GM18520 (cell line): ENCODE data around the gene MGRN1.

Experiments
- ATAC-seq: cut with Tn5 transposase; IDR thresholded peaks from one replicate; pipeline ENCODE4 v1.9.1; 2021; ENCODE audit not compliant: unreplicated experiment

MGRN1 gene

DNA sequence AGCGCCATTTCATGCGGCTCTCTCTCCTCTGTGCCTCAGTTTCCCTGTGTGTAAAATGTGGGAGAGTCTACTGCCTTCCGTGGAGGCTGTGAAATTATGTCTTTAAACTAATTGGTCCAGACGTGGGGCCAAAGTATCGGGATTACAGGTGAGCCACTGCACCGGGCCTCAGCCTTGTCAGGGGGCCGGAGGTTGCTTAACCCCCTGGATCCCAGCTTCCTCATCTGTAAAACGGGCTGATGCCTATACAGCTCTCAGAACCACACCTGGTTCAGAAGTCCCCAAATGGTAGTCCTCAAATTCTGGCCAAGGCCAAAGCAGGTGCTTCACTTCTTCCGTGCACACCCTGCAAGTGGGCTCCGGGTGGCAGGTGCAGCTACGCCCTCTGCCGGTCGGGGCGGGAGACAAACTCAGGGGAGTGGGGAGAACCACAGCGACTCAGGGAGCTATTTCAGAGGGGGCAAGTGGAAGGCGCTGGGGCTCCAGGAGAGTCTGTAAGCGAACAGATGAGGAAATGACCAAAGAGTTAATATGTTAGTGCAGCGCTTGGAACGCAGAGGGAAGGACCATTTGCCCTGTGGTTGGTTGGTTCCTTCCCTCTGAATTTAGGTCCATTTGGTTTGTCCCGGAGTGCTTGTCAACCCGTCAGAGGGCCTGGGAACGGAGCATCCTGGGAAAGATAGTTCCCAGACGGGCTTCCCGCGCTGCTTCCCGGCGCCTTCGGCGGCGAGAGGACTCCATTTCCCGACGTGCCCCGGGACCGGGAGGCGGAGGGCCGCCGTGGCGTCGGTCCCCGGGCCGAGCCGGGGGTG lies at the start of gene MGRN1:
MGRN1 (plus strand) TSS at position 812 of the 812 bp plus-strand sequence. CDS start 135 bp downstream, outside the sequence.
- ATAC-seq: peak; percentile 52

DNA sequence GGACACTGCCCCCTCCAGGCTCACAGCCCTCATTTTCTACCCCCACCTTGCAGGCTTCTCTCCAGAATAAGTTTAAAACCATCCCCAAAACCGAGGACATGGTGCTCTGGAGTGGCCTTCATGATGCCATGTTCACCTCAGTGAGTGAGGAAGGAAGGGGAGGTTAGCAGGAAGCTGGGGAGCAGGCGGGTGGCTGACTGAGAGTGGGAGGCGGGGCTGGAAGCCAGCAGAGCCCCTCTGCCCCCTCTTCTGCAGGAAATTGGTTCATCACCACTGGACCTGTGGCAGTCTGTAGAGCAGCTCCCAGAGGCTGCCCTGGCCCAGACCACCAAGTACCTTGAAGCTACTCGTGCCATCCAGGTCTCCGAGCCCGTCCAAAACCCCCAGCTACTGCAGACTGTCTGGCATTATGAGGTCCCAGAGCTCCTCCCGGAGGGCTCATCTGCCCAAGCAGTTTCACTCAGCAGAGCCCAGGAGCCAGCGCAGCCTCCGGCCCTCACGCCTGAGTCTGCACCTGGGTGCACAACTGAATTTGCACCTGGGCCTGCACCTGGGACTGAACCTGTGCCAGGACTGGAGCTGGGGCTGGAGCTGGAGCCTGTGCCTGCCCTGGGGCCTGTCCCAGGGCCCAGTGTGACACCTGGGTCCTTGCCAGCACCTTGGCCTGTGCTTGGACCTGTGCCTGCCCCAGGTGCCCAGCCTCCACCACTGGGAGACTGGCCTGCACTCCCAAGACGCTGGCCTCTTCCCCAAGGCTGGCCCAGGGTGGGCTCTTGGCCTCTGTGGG lies 49.5 kb upstream of the MGRN1 start:
- ATAC-seq: no peak

DNA sequence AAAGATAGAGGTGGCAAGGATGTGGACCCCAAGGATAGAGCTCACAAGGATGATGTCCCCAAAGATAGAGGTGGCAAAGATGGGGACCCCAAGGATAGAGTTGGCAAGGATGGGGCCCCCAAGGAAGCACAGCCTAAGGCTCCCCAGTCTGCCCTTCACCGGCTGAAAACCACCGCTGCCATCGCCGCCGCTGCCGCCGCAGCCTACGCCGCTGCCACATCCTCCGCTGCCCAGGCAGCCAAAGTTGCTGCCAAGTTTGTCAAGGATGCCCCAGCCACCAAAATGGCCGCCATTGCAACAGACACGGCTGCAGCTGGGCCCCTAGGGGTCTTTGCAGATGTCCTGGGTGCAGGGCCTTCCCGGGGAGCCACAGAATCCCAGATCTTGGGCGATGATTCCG lies 48.6 kb upstream of the MGRN1 start:
- ATAC-seq: no peak

- no peak for ATAC-seq
These were observed 45.6 kb upstream of the MGRN1 start for GRCh38 chr16:4578961-4579530.

GRCh38 chr16:4580250-4580649 lies 44.4 kb upstream of the MGRN1 start:
- no peak for ATAC-seq

- no peak for ATAC-seq
These were observed 40.7 kb upstream of the MGRN1 start for GRCh38 chr16:4583906-4584305.

DNA sequence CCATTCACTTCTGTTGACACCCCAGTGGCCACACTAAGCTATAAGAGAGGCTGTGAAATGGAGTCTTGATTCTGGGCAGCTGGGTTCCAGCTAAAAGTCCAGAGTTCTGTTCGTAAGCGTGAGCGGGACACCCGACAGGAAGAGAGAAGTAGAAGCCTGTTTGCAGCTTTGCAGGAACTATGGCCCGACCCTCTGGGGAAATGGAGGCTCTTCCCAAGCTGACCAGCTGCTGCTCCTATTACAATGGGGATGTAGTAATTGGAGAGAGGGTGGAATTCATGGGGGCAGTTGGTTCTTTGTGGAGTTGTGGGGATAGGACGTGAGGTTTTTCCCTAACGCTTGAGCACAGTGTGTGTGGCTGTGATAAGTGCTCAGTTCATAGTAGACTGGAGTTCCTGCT lies 38.3 kb upstream of the MGRN1 start:
- no peak for ATAC-seq

DNA sequence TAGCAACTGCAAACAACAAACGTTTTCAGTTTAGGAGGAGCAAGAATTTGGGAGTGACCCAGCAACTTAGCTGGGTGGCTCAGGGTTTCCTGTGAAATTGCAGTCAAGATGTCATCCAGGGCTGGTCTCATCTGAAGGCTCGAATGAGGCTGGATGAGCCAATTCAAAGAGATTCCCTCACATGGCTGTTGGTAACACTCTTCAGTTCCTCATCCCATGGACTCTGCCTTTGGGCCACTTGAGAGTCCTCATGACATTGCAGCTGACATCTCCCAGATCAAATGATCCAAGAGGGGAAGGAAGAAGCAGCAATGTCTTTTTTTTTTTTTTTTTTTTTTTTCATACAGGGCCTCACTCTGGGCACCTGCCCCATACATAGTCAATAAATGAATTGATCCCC lies 36.2 kb upstream of the MGRN1 start:
- ATAC-seq: no peak

DNA sequence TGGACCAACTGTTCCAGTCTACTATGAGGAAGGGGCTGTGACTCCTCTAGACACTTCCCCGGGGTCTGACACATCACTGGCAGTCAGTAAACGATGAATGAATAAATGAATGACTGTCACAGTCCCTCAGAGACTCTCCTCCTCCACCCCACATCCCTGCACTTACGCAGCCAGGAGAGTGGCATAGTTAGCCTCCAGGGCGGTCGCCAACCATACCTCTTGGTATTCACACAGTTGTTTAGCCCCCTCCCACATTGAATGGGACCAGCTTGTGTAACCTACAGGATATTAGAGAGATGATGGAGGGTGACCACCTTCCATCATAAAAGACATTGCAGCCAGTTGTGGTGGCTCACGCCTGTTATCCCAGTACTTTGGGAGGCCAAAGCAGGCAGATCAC lies 35.7 kb upstream of the MGRN1 start:
- ATAC-seq: no peak

DNA sequence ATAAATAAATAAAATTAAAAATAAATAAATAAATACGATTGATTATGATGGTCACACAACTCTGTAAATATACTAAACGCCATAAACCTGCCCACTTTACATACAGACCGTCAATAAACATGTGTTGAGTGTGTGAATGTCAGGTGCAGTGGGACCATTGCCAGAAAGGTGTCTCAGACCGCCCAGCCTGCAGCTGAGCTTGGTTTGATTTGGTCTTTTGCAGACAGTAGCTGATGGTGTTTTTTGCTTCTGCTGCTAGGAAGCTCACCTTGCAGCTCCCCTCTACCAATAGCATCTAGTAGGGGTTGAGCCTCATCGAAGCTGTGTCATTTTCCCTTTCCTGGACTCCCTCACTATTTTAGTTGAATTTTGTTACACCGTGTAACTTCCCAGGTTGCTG lies 33.4 kb upstream of the MGRN1 start:
- ATAC-seq: no peak

DNA sequence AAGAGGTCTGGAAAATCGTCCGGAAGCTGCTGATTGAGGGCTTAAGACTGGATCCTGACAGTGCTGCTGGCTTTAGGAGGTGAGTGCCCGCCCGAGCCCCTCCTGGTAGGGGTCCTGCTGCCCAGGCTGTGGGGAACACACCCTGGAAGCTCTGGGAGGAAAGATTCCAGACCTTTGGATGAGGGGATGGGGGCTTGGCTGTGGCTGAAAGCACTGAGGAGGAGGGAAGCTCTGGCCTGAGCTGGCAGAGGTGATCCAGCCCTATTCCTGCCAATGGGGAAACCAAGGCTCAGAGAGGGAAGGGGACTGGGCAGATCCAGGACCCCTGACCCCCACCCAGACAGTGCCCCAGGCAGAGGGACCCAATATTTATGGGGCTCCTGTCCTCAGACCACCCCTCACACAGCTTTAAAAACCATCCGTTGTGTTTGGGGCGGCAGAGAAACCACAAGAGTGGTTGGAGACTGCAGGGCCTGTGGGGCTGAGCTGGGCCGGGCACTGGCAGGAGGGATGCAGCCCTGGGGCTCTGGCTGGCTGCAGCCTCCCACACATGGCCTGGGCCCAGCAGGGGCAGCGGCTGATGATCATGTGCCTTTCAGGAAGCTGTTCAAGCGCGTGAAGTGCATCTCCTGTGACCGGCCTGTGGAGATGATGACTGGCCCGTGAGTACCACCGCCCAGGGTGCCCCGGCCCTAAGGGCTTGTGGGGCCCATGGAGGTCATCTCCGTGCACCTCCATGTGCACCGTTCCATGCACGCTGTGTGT lies 32.7 kb upstream of the MGRN1 start:
- ATAC-seq: no peak

- no peak for ATAC-seq
These were observed 31.5 kb upstream of the MGRN1 start for GRCh38 chr16:4593086-4593485.

- no peak for ATAC-seq
These were observed 29.9 kb upstream of the MGRN1 start for GRCh38 chr16:4594433-4595410.

GRCh38 chr16:4597174-4597573 lies 27.5 kb upstream of the MGRN1 start:
- no peak for ATAC-seq

DNA sequence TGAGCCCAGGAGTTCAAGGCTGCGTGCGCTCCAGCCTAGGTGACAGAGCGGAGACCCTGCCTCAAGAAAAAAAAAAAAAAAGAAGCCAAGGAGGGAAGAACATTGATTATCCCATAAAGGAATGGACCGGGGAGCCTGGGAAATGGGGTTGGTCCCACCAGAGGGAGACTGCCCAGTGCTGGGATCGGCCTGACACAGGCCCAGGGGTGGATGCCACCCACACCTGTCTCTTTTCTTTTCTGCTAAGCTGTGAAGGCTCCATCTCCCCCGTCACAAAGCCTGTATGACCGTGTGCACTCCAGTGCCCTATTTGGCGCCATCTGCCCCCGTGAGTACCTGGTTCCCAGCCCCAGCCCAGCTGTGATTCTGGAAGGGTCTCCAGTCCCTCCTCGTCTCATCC lies 25.6 kb upstream of the MGRN1 start:
- no peak for ATAC-seq

DNA sequence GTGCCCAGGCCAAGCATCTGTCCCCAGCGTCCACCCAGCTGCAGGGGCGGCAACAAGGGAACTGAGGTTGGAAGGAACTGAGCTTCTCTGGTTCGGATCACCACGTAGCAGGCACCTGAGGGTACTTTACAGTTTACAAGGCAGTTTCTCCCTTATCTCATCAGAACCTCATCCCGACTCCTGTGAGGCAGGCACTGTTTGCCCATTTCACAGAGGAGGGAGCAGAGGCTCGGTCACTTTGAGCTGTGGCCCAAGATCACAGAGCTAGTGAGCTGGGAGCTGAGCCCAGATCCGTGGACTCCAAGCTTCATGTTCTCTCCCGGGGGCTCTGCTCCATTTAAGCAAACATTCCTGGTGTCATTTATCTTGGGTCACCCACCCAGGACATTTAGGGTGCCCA lies 25.1 kb upstream of the MGRN1 start:
- no peak for ATAC-seq

GRCh38 chr16:4601036-4601863 lies 23.4 kb upstream of the MGRN1 start:
- ATAC-seq: no peak

DNA sequence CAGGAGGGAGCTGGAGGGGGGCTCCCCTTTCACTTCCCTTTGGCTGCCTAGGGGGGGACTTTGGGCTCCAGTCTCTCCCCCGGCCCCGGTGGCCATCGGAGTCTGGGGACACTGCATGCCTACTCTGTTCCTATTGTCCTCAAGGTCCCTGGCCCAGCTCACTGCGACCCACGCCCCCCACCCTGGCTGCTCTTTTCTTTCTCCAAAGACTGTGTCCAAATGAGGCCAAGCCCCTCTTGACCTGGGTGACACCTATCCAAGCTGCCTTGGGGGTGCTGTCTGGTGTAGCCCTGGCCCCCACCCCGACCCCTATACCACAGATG lies 22.8 kb upstream of the MGRN1 start:
- no peak for ATAC-seq

- no peak for ATAC-seq
These were observed 22.3 kb upstream of the MGRN1 start for GRCh38 chr16:4602331-4602730.
